ENCODE measurements around the gene PPP2R5A. TPM values are rescaled to one million over a fixed set of nuclear protein-coding genes. Genes with fewer than 3 reads are reported as not detected.
"Not testable (repeated sequence)": the region's sequence is repeated elsewhere in the genome, so short reads cannot be mapped to it uniquely, and the experiment has no call there.

The PPP2R5A gene
- total RNA-seq, 1 donor from 2014 or later: 37.6 TPM

DNA sequence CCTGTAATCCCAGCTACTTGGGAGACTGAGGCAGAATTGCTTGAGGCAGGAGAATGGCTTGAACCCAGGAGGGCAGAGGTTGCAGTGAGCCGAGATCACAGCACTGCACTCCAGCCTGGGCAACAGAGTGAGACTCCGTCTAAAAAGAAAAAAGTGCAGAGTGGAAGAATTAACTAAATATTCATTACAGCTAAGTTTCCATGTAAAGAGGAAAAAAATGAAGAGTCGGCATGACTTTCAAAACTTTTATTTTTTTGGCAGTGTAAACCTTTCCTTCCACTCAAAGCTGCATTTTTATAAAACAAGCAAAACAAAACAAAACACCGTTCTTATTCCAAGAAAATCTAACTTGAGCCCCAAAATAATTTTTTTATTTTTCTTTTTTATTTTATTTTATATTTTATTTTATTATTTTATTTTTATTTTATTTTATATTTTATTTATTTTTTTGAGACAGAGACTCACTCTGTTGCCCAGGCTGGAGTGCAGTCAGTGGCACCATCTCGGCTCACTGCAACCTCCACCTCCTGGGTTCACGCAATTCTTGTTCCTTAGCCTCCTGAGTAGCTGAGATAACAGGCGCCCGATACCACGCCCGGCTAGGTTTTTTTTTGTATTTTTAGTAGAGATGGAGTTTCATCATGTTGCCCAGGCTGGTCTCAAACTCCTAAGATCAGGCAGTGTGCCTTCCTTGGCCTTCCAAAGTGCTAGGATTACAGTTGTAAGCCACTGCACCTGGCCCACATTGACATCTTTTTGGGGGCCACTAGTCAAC is 66.6 kb downstream of the PPP2R5A start:
- DNase-seq (ENCODE audit: low spot score) (no peak), ATAC-seq (no peak)

DNA sequence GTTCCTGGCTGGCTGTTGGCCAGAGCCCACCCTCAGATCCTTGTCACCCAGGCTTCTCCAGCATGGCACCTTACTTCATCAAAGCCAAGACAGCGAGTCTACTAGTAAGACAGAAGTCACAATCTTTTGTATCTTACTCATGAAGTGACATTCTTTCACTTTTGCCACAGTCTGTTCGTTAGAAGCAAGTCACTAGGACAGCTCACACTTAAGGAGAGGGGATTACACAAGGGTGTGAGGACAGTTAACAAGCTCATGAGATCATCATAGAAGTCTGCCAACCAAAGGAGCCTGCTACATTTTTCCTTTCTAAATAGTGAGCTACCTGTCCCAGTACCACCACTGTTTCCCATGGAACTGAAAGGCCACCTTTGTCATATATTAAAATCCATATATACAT is 68.0 kb downstream of the PPP2R5A start:
- no peak for ATAC-seq

DNA sequence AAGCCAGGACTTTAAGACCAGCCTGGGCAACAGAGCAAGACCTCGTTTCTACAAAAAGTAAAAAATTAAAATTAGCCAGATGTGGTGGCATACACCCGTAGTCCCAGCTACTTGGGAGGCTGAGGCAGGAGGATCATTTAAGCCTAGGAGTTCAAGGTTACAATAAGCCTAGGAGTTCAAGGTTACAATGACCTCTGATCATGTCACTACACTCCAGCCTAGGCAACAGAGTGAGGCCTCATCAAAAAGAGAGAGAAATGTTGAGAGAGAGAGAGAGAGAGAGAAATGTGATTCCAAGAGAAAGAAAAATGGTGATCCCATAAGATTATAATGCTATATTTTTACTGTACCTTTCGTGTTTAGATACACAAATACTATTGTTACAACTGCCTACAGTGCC is 69.3 kb downstream of the PPP2R5A start:
- ATAC-seq: no peak
- no peak for DNase-seq (ENCODE audit: low spot score)

More for the DNA sequence above, 68.0 kb downstream of the PPP2R5A start:
- DNase-seq (ENCODE audit: low spot score): no peak

DNA sequence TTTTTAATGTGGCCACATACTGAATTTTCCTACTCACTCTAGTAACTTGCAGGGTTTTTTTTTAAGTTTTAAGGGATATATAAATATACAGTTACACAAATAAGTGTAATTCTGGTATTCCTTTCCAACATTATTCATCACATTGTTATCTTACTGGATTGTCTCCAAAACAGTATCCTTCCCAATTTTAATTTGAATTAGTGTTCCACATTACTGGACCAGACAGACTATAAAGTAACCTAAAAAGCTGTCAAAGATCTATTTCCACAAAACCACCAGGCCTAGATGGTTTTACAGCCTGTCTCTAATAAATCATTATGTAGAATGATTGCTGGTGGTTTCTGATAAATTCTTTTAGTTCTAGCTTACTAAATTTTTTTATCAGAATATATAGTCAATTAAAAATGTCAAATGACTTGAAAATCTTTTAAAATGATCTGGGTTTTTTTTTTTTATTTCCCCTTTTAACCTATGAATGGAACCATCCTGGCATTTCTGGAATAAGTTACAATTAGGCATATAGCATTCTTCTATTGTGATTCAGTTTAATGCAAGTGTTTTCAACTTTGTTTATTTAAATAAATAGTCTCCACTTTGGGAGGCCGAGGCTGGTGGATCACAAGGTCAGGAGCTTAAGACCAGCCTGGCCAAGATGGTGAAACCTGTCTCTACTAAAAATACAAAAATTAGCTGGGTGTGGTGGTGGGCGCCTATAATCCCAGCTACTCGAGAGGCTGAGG is 70.2 kb downstream of the PPP2R5A start:
- no peak for DNase-seq (ENCODE audit: low spot score)
- ATAC-seq: no peak

DNA sequence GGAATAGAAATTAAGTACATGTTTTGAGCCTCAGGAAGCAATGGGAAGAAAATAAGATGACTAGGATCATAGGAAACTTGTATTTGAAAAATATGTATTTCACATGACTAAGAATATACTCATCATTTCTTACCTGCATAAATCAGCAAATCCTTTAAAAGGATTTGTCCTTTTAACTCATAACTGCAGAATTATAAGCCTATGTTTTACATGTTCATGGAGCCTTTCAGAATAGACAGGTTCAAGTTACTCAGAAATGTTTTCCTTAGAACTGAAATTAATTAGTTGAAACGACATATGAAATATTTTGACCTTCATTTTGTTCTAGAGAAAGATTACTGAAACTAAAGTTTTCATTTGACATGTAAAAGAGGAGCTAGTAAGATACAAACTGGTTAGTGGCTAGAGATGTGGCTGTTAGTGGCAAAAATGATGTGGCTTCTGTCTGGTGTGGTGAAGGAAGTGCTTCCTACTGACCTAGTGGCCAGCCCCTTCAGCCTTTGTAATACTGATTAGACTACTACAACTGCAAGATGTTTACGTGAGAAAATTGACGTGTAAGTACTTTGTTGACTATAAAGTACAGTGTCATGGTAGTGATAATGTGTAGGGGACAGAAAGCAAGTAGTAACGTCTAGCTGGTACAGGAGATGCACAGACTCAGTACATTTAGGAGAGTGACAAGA is 74.7 kb downstream of the PPP2R5A start:
- ATAC-seq (no peak), DNase-seq (ENCODE audit: low spot score) (no peak)

DNA sequence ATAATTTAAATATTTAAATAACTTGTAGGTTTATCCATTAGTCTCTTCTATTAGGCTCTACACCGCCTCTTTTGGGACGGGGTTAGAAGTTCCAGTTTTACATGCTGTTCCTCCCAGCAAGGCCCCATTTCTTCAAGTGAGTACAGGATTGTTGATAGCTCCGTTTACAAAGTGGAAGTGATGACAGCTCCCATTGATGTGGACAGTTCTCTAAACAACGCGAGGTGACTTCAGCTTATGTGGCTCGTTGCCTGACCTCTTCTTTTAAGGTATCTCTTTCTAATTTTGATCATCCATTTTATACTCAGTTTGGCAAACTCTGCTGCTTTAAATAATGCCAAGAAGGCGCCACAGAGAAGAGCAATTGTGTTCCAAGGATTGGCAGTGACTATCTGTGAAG is 79.8 kb downstream of the PPP2R5A start:
- no peak for DNase-seq (ENCODE audit: low spot score)
- ATAC-seq: no peak

DNA sequence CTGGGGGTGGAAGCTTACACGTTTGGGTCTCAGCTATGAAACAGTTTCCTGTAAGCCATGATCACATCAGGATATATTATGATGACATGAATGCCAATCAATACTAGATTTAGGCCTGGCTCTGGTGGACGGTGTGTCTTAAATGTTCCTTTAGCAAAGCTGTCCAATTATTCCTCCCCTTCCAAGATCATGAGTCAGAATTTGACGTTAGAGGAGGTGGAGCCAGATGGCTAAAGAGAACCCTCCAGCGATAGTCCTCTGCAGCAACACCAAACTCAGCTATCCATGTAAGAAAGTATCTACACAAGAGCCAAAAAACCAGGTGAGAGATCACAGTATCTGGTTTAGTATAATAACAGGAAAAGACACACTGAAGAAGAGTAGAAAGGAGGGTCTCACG is 81.7 kb downstream of the PPP2R5A start:
- ATAC-seq: no peak
- DNase-seq (ENCODE audit: low spot score): no peak

DNA sequence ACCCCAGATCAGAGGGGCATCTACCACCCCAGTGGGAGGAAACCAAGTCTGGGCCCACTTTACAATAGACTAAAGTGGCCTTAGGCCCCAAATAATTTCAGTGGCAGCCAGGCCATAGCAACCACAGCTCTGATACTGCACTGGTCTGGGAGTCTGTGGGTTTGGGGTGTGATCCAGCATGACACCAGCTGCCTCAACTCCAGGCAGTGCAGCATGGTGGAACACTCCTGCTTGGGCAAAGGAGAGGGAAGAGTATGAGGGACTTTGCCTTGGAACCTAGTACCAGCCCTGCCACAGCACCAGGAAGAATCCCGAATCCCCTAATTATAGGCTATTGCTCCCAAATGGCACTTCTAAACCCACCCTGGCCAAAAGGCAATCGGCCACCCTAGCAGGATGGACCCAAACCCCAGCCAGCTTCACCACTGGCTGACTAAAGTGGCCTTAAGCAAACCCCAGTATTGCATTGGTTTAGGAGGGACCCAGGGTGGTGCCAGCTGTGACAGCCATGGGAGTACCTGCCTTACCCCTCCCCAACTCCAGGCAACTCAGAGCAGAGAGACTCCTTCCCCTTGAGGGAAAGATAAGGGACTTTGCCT is 82.4 kb downstream of the PPP2R5A start:
- ATAC-seq (peak; percentile 68), DNase-seq (ENCODE audit: low spot score) (no peak)

DNA sequence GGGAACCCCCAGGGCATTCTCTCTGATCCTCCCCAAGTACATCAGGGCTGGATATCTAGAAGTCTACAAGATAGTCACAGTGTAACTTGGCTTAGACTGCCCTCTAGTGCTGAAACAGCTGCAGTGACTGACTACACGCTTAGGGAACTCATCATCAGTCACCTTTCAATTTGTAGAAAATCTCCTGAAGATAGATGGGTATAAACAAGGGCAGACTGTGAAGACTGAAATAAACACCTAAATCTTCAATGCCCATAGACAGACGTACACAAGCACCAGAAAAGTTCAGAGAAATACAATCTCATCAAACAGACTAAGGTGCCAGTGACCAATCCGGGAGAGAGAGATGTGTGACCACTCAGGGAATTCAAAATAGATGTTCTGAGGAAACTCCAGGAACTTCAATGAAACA is 82.9 kb downstream of the PPP2R5A start:
- DNase-seq (ENCODE audit: low spot score) (no peak), ATAC-seq (peak; percentile 97)

DNA sequence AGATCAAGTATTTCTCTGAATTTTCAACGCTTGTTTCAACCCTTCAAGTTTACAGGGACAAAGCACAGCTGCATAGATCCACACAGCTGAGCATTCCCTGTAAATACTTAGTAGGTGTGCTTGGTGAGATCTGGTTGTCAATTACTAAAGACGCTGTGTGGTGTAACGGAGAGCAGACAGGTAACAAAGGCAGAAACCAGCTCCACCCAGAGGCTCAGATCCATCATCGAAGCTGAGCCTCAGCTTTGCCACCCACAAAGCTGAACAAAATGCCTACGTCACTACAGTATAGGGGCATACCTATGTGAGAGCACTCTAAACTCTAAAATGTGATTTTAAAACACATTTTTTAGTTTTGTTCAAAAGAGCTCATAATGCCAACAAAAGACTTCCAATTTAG is 90.8 kb downstream of the PPP2R5A start:
- DNase-seq (ENCODE audit: low spot score) (no peak), ATAC-seq (no peak)

DNA sequence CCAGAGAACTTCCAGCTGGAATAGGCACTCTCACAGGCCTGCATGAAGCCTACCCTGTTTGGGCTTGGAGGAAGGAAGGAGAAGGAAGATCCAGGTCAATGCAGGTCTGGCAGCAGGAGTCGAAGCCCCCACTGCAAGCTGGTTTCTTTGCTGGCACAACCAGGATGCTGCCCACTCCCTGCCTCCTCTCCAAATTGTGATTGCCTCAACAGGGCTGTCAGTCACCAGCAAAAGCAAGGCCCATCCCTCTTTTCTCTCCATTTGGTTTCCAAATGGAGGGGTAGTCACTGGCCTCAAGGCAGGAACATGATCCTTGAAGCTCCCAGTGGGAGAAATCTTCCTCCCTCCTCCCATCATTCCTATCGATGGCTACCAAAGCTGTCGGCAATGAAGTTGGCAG is 92.4 kb downstream of the PPP2R5A start:
- no peak for DNase-seq (ENCODE audit: low spot score)
- no peak for ATAC-seq

DNA sequence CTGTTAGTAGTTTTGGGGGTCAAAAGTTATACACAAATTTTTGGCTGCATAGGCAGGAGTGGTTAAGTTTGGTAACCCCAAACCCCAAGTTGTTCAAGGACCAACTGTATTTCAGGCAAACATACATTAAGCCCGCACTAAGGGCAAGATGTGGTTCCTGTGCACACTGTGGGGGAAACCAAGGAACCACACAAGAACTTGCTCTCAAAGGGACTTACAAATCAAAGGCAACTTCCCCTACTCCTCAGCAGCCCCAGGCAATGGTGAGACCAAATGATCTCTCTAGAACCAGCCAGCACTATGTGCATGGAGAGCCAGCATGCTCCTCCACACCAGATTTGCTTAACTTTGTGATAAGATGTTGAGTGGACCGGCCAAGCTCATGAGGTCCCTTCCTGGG is 94.2 kb downstream of the PPP2R5A start:
- no peak for ATAC-seq

DNA sequence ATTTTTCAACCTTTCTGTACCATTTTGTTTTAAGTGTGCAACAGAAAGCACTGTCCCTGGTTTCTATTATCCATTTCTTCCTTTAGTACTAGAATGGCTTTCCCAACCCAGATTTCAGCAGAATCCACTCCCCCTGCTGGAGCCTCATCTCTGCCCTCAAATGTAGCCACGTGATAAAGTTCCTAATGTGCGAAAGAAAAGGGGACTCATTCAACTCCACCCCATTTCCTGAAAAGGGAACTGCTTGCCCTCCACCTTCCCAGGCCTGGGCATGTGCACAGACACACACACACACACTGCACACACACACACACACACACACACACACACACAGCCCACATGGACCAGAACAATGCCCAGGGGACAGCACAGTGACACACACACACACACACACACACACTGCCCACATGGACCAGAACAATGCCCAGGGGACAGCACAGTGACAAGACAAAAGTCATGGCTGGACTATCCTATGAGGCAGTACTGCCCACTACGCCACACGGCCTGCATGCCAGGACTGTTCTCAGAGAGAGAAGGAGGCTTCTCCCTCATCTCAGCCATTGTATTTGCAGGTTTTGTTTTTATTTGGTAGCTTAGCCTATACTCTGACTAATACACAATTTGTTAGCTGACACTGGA is 96.3 kb downstream of the PPP2R5A start:
- peak; percentile 27 for ATAC-seq
- no peak for DNase-seq (ENCODE audit: low spot score)

More for the DNA sequence above, 94.2 kb downstream of the PPP2R5A start:
- no peak for DNase-seq (ENCODE audit: low spot score)

DNA sequence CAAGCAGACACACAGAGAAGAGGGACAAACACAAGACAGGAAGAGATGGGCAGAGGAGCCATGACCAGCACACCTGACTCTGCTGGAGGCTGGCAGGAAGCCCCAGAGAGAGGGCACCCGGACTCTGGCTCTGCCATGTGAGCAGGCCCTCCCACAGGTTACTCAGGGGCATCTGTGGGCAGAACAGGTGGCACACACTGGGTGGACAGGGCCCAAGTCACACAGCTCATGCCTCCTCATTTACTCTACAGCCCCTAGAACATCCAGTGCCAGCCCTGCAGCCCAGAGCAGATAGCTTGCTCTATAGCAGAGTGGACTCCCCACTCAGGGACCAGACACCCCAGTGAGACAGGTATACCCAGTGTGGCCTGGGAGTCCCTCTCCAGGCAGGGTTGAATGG is 100.8 kb downstream of the PPP2R5A start:
- DNase-seq (ENCODE audit: low spot score) (no peak), ATAC-seq (peak; percentile 45)

DNA sequence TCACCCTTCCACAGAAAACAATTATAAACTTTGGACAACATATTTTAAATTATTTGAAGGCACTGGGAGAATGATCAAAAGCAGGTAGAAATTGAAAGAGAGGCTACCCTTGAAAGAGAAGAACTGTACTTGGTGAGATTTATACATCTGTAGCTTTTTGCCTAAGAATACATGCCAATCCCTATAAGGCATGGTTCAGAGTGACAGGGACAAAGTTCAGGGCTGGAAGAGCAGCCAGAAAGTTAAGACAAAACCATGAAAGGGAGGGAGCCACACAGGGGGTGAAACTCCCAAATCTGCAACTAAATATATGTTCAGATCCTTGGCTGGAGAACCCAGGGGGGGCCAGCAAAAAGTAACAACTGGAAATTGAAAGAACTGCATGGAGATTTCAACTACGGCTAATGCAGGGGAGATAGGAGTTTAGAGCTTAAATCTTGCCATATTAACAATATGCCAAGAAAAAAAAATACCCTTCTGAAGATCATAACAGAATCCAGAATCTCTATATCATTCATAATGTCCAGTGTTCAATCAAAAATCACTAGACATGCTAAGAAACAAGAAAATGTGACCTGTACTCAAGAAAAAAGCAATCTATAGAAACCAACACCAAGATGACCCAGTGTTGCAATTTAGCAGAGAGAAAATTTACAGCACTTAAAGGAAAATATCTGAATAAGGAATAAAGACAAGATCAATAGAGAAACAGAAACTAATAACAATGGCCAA is 103.9 kb downstream of the PPP2R5A start:
- DNase-seq (ENCODE audit: low spot score) (no peak), ATAC-seq (no peak)

DNA sequence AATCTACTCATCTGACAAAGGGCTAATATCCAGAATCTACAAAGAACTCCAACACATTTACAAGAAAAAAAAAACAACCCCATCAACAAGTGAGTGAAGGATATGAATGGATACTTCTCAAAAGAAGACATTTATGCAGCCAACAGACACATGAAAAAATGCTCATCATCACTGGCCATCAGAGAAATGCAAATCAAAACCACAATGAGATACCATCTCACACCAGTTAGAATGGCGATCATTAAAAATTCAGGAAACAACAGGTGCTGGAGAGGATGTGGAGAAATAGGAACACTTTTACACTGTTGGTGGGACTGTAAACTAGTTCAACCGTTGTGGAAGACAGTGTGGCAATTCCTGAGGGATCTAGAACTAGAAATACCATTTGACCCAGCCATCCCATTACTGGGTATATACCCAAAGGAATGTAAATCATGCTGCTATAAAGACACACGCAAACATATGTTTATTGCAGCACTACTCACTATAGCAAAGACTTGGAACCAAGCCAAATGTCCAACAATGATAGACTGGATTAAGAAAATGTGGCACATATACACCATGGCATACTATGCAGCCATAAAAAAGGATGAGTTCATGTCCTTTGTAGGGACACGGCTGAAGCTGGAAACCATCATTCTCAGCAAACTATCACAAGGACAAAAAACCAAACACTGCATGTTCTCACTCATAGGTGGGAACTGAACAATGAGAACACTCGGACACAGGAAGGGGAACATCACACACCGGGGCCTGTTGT is 110.6 kb downstream of the PPP2R5A start:
- not testable (repeated sequence) for ATAC-seq; DNase-seq (ENCODE audit: low spot score)

DNA sequence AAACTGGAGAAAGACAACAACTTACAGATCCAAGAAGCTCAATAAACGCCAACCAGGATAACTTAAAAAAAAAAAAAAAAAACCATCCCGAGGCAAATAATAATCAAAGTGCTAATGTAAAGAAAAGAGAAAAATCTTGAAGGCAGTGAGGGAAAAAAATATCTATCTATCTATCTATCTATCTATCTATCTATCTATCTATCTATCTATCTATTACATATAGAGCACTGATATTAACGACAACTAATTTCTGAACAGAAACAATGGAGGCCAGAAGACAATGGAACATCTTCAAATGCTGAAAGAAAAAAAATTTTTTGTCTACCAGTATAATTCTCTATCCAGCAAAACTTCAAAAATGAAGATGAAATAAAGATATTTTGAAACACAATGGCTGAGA is 111.4 kb downstream of the PPP2R5A start:
- no peak for DNase-seq (ENCODE audit: low spot score)
- no peak for ATAC-seq

DNA sequence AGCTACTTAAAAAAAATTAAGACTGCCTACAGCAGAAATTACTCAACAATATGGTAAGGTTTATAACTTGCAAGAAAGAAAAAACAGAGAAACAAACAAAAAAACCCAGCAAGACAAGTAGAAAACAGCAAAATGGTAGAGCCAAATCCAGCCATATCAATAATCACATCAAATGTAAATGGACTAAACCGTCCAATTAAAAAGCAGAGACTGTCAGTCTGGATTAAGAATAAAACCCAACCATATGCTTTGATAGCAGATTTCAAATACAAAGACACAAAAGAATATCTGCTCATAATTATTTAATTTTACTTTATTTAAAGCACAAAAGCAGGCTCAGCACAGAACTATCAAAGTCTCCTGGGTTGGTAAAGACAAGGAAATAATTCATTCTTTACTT is 112.0 kb downstream of the PPP2R5A start:
- no peak for DNase-seq (ENCODE audit: low spot score)
- ATAC-seq: no peak

DNA sequence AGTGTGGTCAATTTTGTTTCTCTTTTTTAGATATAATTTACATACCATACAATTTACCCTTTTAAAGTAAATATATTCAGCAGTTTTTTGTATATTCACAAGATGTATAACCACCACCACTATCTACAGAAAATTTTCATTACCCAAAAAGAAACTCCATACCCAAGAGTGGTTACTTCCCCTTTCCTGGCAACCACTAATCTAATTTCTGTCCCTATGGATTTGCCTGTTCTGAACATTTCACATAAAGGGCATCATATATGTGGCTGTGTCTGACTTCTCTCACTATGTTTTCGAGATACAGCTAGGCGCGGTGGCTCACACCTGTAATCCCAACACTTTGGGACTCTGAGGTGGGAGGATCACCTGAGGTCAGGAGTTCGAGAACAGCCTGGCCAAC is 115.8 kb downstream of the PPP2R5A start:
- ATAC-seq (no peak), DNase-seq (ENCODE audit: low spot score) (no peak)
